Measurements from ENCODE around the gene PLA2G2C.
"Not testable (repeated sequence)": the region's sequence is repeated elsewhere in the genome, so short reads cannot be mapped to it uniquely, and the experiment has no call there.

The PLA2G2C gene

GRCh38 chr1:20223106-20223505, 36.8 kb upstream of the PLA2G2C start:
- no peaks in the 10 kb centered on the region for H3K9me3 ChIP-seq (ENCODE audit: control insufficient read depth in 1 of 2, low read length in 2 of 2)
- peaks cover 7% of the 10 kb centered on the region for H3K27me3 ChIP-seq (ENCODE audit: low read depth, low read length)
- no peak overlapping the region for H3K27ac ChIP-seq (ENCODE audit: low read length)
- no peaks in the 10 kb centered on the region for H3K4me1 ChIP-seq (ENCODE audit: control insufficient read depth in 1 of 2, insufficient read depth in 2 of 2, low read length in 2 of 2)
- no peak overlapping the region for H3K4me3 ChIP-seq (ENCODE audit: low read depth in 1 of 2, low read length in 2 of 2)
- H3K36me3 ChIP-seq (ENCODE audit: control insufficient read depth in 1 of 2, insufficient read depth in 2 of 2, low read length in 2 of 2), result no peaks in the 10 kb centered on the region

- no peaks in the 10 kb centered on the region for H3K4me1 ChIP-seq (ENCODE audit: control insufficient read depth in 1 of 2, insufficient read depth in 2 of 2, low read length in 2 of 2)
- H3K9me3 ChIP-seq (ENCODE audit: control insufficient read depth in 1 of 2, low read length in 2 of 2), result no peaks in the 10 kb centered on the region
- H3K36me3 ChIP-seq (ENCODE audit: control insufficient read depth in 1 of 2, insufficient read depth in 2 of 2, low read length in 2 of 2), result no peaks in the 10 kb centered on the region
- H3K27me3 ChIP-seq (ENCODE audit: low read depth, low read length), result peaks cover 7% of the 10 kb centered on the region
- H3K4me3 ChIP-seq (ENCODE audit: low read depth in 1 of 2, low read length in 2 of 2), result no peak overlapping the region
- H3K27ac ChIP-seq (ENCODE audit: low read length), result no peak overlapping the region
Measured at GRCh38 chr1:20220036-20220435, 33.7 kb upstream of the PLA2G2C start.

- not testable (repeated sequence) for H3K4me1 ChIP-seq (ENCODE audit: control insufficient read depth in 1 of 2, insufficient read depth in 2 of 2, low read length in 2 of 2); H3K9me3 ChIP-seq (ENCODE audit: control insufficient read depth in 1 of 2, low read length in 2 of 2); H3K27me3 ChIP-seq (ENCODE audit: low read depth, low read length); H3K36me3 ChIP-seq (ENCODE audit: control insufficient read depth in 1 of 2, insufficient read depth in 2 of 2, low read length in 2 of 2); H3K27ac ChIP-seq (ENCODE audit: low read length); H3K4me3 ChIP-seq (ENCODE audit: low read depth in 1 of 2, low read length in 2 of 2)
Measured at GRCh38 chr1:20219053-20219452, 32.7 kb upstream of the PLA2G2C start.

- Histone ChIP-seq H3K27me3 (ENCODE audit: low read depth, low read length) (no peaks in the 10 kb centered on the region), H3K36me3 (ENCODE audit: control insufficient read depth in 1 of 2, insufficient read depth in 2 of 2, low read length in 2 of 2) (no peaks in the 10 kb centered on the region), H3K9me3 (ENCODE audit: control insufficient read depth in 1 of 2, low read length in 2 of 2) (no peaks in the 10 kb centered on the region), H3K4me3 (ENCODE audit: low read depth in 1 of 2, low read length in 2 of 2) (no peak overlapping the region), H3K27ac (ENCODE audit: low read length) (no peak overlapping the region), H3K4me1 (ENCODE audit: control insufficient read depth in 1 of 2, insufficient read depth in 2 of 2, low read length in 2 of 2) (peaks cover 4 to 11% of the 10 kb centered on the region in 2 donors)
Measured at GRCh38 chr1:20216574-20216973, 30.3 kb upstream of the PLA2G2C start.

- Histone ChIP-seq H3K27me3 (ENCODE audit: low read depth, low read length) (no peaks in the 10 kb centered on the region), H3K27ac (ENCODE audit: low read length) (no peak overlapping the region), H3K4me1 (ENCODE audit: control insufficient read depth in 1 of 2, insufficient read depth in 2 of 2, low read length in 2 of 2) (peaks cover 4 to 11% of the 10 kb centered on the region in 2 donors), H3K4me3 (ENCODE audit: low read depth in 1 of 2, low read length in 2 of 2) (no peak overlapping the region), H3K36me3 (ENCODE audit: control insufficient read depth in 1 of 2, insufficient read depth in 2 of 2, low read length in 2 of 2) (no peaks in the 10 kb centered on the region), H3K9me3 (ENCODE audit: control insufficient read depth in 1 of 2, low read length in 2 of 2) (no peaks in the 10 kb centered on the region)
Measured at GRCh38 chr1:20215716-20216115, 29.4 kb upstream of the PLA2G2C start.

GRCh38 chr1:20212685-20213331, 26.5 kb upstream of the PLA2G2C start:
- no peaks in the 10 kb centered on the region for H3K9me3 ChIP-seq (ENCODE audit: control insufficient read depth in 1 of 2, low read length in 2 of 2)
- H3K4me1 ChIP-seq (ENCODE audit: control insufficient read depth in 1 of 2, insufficient read depth in 2 of 2, low read length in 2 of 2), result peaks cover 4 to 11% of the 10 kb centered on the region in 2 donors
- no peaks in the 10 kb centered on the region for H3K36me3 ChIP-seq (ENCODE audit: control insufficient read depth in 1 of 2, insufficient read depth in 2 of 2, low read length in 2 of 2)
- no peak overlapping the region for H3K4me3 ChIP-seq (ENCODE audit: low read depth in 1 of 2, low read length in 2 of 2)
- no peak overlapping the region for H3K27ac ChIP-seq (ENCODE audit: low read length)
- H3K27me3 ChIP-seq (ENCODE audit: low read depth, low read length), result no peaks in the 10 kb centered on the region

GRCh38 chr1:20212085-20212684, 25.9 kb upstream of the PLA2G2C start:
- H3K9me3 ChIP-seq (ENCODE audit: control insufficient read depth in 1 of 2, low read length in 2 of 2), result no peaks in the 10 kb centered on the region
- H3K4me3 ChIP-seq (ENCODE audit: low read depth in 1 of 2, low read length in 2 of 2), result no peak overlapping the region
- no peaks in the 10 kb centered on the region for H3K27me3 ChIP-seq (ENCODE audit: low read depth, low read length)
- no peaks in the 10 kb centered on the region for H3K36me3 ChIP-seq (ENCODE audit: control insufficient read depth in 1 of 2, insufficient read depth in 2 of 2, low read length in 2 of 2)
- no peak overlapping the region for H3K27ac ChIP-seq (ENCODE audit: low read length)
- peaks cover 4 to 11% of the 10 kb centered on the region in 2 donors for H3K4me1 ChIP-seq (ENCODE audit: control insufficient read depth in 1 of 2, insufficient read depth in 2 of 2, low read length in 2 of 2)

GRCh38 chr1:20211511-20211931, 25.2 kb upstream of the PLA2G2C start:
- no peak overlapping the region for H3K4me3 ChIP-seq (ENCODE audit: low read depth in 1 of 2, low read length in 2 of 2)
- peaks cover 4 to 11% of the 10 kb centered on the region in 2 donors for H3K4me1 ChIP-seq (ENCODE audit: control insufficient read depth in 1 of 2, insufficient read depth in 2 of 2, low read length in 2 of 2)
- H3K9me3 ChIP-seq (ENCODE audit: control insufficient read depth in 1 of 2, low read length in 2 of 2), result no peaks in the 10 kb centered on the region
- H3K27me3 ChIP-seq (ENCODE audit: low read depth, low read length), result no peaks in the 10 kb centered on the region
- peak overlapping the region; percentile 24 for H3K27ac ChIP-seq (ENCODE audit: low read length)
- no peaks in the 10 kb centered on the region for H3K36me3 ChIP-seq (ENCODE audit: control insufficient read depth in 1 of 2, insufficient read depth in 2 of 2, low read length in 2 of 2)

GRCh38 chr1:20210736-20211460, 24.6 kb upstream of the PLA2G2C start:
- H3K27ac ChIP-seq (ENCODE audit: low read length), result peak overlapping the region; percentile 24
- H3K36me3 ChIP-seq (ENCODE audit: control insufficient read depth in 1 of 2, insufficient read depth in 2 of 2, low read length in 2 of 2), result no peaks in the 10 kb centered on the region
- H3K27me3 ChIP-seq (ENCODE audit: low read depth, low read length), result no peaks in the 10 kb centered on the region

GRCh38 chr1:20209471-20209870, 23.2 kb upstream of the PLA2G2C start:
- no peaks in the 10 kb centered on the region for H3K27me3 ChIP-seq (ENCODE audit: low read depth, low read length)
- H3K27ac ChIP-seq (ENCODE audit: low read length), result no peak overlapping the region
- no peaks in the 10 kb centered on the region for H3K36me3 ChIP-seq (ENCODE audit: control insufficient read depth in 1 of 2, insufficient read depth in 2 of 2, low read length in 2 of 2)
- H3K4me1 ChIP-seq (ENCODE audit: control insufficient read depth in 1 of 2, insufficient read depth in 2 of 2, low read length in 2 of 2), result peaks cover 4 to 11% of the 10 kb centered on the region in 2 donors
- H3K4me3 ChIP-seq (ENCODE audit: low read depth in 1 of 2, low read length in 2 of 2), result no peak overlapping the region
- H3K9me3 ChIP-seq (ENCODE audit: control insufficient read depth in 1 of 2, low read length in 2 of 2), result no peaks in the 10 kb centered on the region

More at GRCh38 chr1:20210736-20211460, 24.6 kb upstream of the PLA2G2C start:
- peaks cover 4 to 11% of the 10 kb centered on the region in 2 donors for H3K4me1 ChIP-seq (ENCODE audit: control insufficient read depth in 1 of 2, insufficient read depth in 2 of 2, low read length in 2 of 2)
- no peak overlapping the region for H3K4me3 ChIP-seq (ENCODE audit: low read depth in 1 of 2, low read length in 2 of 2)
- H3K9me3 ChIP-seq (ENCODE audit: control insufficient read depth in 1 of 2, low read length in 2 of 2), result no peaks in the 10 kb centered on the region

GRCh38 chr1:20207546-20207945, 21.2 kb upstream of the PLA2G2C start:
- Histone ChIP-seq H3K27me3 (ENCODE audit: low read depth, low read length) (no peaks in the 10 kb centered on the region), H3K27ac (ENCODE audit: low read length) (no peak overlapping the region), H3K9me3 (ENCODE audit: control insufficient read depth in 1 of 2, low read length in 2 of 2) (no peaks in the 10 kb centered on the region), H3K4me1 (ENCODE audit: control insufficient read depth in 1 of 2, insufficient read depth in 2 of 2, low read length in 2 of 2) (peaks cover 3% of the 10 kb centered on the region in 2 donors), H3K36me3 (ENCODE audit: control insufficient read depth in 1 of 2, insufficient read depth in 2 of 2, low read length in 2 of 2) (no peaks in the 10 kb centered on the region), H3K4me3 (ENCODE audit: low read depth in 1 of 2, low read length in 2 of 2) (no peak overlapping the region)

Data from muscle layer of duodenum (tissue), 2 donors.